Left lung (tissue), 10 donors: ENCODE results near the gene NDUFAF2. TPM values are rescaled to one million over a fixed set of nuclear protein-coding genes. Genes with fewer than 3 reads are reported as not detected.
A peak's percentile ranks its signal among the peaks of the same experiment; 100 is the strongest.

ENCODE experiments used
- ATAC-seq: fragments of 200-7000 bp; cut with Tn5 transposase; one replicate; pipeline ENCODE4 v1.9.1; 2020; ENCODE audit warnings: moderate library complexity
- DNase-seq, 4 donors: peaks; one replicate each; pipeline ENCODE4 v3.0.0-alpha.2; 2013 to 2020
- H3K27ac ChIP-seq, 2 donors: fragments of 200-600 bp; sonication (generic) in 1 of 2; one replicate each; pipeline versions ENCODE4 v1.5.0 to v1.8.0; 2020 to 2021
- H3K27me3 ChIP-seq, 2 donors: fragments of 200-600 bp; sonication (generic) in 1 of 2; one replicate each; pipeline versions ENCODE4 v1.5.0 to v1.8.0; 2020 to 2021
- H3K36me3 ChIP-seq, 2 donors: fragments of 200-600 bp; sonication (generic) in 1 of 2; one replicate each; pipeline versions ENCODE4 v1.5.0 to v1.8.0; 2020 to 2021
- H3K4me1 ChIP-seq, 2 donors: fragments of 200-600 bp; one replicate each; pipeline ENCODE4 v1.8.0; 2021
- H3K4me3 ChIP-seq, 2 donors: fragments of 200-600 bp; sonication (generic) in 1 of 2; one replicate each; pipeline versions ENCODE4 v1.5.0 to v1.8.0; 2020 to 2021; ENCODE audit warnings: mild to moderate bottlenecking in 1 of 2
- H3K9me3 ChIP-seq, 2 donors: fragments of 200-600 bp; sonication (generic) in 1 of 2; one replicate each; pipeline versions ENCODE4 v1.5.0 to v1.8.0; 2020 to 2021
- intact Hi-C, 2 donors: fragments of 100-400 bp; cut with DNase I; formaldehyde crosslinking; loops; one replicate each; pipeline versions ENCODE4 v1.11.2 to v1.14.2; 2022
- polyA plus RNA-seq, 6 donors: library from polyadenylated mRNA; unstranded; fragments of 120-200 nt; gene quantifications; one replicate each; pipeline ENCODE4 v1.2.1, GENCODE V29; 2013; ENCODE audit not compliant: insufficient read length in 6 of 6
- total RNA-seq, 2 donors: library from RNA; stranded (reverse); fragmentation: NEBNext Ultra II Directional; extraction: Animal tissue kit (Norgen Biotek cat#: 25700); gene quantifications; one replicate each; pipeline ENCODE4 v1.2.1, GENCODE V29; 2021
- TF ChIP-seq, protein P1 (sequence below), 2 donors: fragments of 200-600 bp; sonication (generic) in 1 of 2; IDR thresholded peaks; one replicate each; pipeline versions ENCODE4 v1.5.0 to v1.8.0; 2021; ENCODE audit warnings: antibody characterized with exemption in 2 of 2
- donor health status: DM: no; HTN: yes; CAD: no.
- donor health status: DM: no; HTN: no; CAD: no.

The NDUFAF2 gene
- total and polyA plus RNA-seq, 8 donors: 18.4 to 32.7 (median 28.6) TPM

GRCh38 chr5:61051267-61051666 lies 106.3 kb downstream of the NDUFAF2 start:
- no peaks in the 10 kb centered on the region for H3K36me3 ChIP-seq
- DNase-seq (no peak), ATAC-seq (peak; percentile 19)
- H3K27me3 ChIP-seq: no peaks in the 10 kb centered on the region
- no peaks in the 10 kb centered on the region for H3K9me3 ChIP-seq
- H3K4me1 ChIP-seq: peaks cover 0 to 5% of the 10 kb centered on the region in 2 donors
- H3K4me3 ChIP-seq: no peak overlapping the region
- TF ChIP-seq, protein P1, sequence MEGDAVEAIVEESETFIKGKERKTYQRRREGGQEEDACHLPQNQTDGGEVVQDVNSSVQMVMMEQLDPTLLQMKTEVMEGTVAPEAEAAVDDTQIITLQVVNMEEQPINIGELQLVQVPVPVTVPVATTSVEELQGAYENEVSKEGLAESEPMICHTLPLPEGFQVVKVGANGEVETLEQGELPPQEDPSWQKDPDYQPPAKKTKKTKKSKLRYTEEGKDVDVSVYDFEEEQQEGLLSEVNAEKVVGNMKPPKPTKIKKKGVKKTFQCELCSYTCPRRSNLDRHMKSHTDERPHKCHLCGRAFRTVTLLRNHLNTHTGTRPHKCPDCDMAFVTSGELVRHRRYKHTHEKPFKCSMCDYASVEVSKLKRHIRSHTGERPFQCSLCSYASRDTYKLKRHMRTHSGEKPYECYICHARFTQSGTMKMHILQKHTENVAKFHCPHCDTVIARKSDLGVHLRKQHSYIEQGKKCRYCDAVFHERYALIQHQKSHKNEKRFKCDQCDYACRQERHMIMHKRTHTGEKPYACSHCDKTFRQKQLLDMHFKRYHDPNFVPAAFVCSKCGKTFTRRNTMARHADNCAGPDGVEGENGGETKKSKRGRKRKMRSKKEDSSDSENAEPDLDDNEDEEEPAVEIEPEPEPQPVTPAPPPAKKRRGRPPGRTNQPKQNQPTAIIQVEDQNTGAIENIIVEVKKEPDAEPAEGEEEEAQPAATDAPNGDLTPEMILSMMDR (IDR thresholded peaks at IDR 0.05): no peak
- intact Hi-C loops: loop anchor here in 1 of 2 donors (10.0 kb wide), 2 partner anchors 604 to 884 kb away; no protein-coding TSS in a partner anchor
- H3K27ac ChIP-seq: no peak overlapping the region

DNA sequence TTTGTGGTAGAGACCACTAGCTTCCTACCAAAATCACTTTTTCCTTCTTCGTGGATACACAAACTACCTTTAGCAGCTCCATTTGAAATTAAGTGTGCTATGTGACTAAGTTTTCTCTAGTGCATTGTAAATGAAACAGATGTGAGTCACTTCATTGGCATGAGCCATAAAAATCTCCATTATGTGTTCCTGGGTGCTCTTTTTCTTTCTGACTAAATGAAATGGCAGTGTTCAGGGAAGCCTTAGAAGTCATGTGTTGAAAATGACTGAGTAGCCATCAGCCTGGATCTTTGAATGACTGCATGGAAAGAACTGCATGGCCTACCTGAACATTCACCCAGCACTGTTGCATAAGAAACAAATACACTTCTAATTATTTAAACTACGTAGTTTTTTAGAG lies 107.9 kb downstream of the NDUFAF2 start:
- TF ChIP-seq, protein P1 (IDR thresholded peaks at IDR 0.05): no peak
- Histone ChIP-seq H3K4me3 (no peak overlapping the region), H3K36me3 (no peaks in the 10 kb centered on the region), H3K4me1 (peaks cover 0 to 5% of the 10 kb centered on the region in 2 donors), H3K27me3 (no peaks in the 10 kb centered on the region), H3K27ac (no peak overlapping the region), H3K9me3 (no peaks in the 10 kb centered on the region)
- DNase-seq: no peak
- intact Hi-C loops: loop anchor here in 1 of 2 donors (10.0 kb wide), 2 partner anchors 602 to 882 kb away; no protein-coding TSS in a partner anchor
- ATAC-seq: peak; percentile 79

DNA sequence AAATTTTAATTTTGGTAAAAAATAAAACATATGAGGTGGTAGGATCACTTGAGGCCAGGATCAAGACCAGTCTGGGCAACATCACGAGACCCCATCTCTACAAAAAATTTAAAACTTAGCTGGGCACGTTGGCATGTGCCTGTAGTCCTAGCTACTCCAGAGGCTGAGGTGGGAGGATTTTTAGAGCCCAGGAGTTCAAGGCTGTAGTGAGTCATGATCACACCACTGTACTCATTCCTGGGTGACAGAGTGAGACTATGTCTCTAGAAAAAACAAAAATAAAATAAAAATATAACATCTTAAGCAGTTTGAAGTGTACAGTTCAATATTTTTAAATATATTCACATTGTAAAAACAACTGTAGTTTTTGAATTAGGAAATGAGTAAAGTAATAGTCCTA lies 108.9 kb downstream of the NDUFAF2 start:
- Histone ChIP-seq H3K4me1 (peaks cover 0 to 5% of the 10 kb centered on the region in 2 donors), H3K36me3 (no peaks in the 10 kb centered on the region), H3K27me3 (no peaks in the 10 kb centered on the region), H3K27ac (no peak overlapping the region), H3K9me3 (no peaks in the 10 kb centered on the region), H3K4me3 (no peak overlapping the region)
- TF ChIP-seq, protein P1 (IDR thresholded peaks at IDR 0.05): no peak
- DNase-seq: no peak
- intact Hi-C loops: loop anchor here in 1 of 2 donors (10.0 kb wide), 2 partner anchors 601 to 881 kb away; no protein-coding TSS in a partner anchor
- ATAC-seq: no peak

DNA sequence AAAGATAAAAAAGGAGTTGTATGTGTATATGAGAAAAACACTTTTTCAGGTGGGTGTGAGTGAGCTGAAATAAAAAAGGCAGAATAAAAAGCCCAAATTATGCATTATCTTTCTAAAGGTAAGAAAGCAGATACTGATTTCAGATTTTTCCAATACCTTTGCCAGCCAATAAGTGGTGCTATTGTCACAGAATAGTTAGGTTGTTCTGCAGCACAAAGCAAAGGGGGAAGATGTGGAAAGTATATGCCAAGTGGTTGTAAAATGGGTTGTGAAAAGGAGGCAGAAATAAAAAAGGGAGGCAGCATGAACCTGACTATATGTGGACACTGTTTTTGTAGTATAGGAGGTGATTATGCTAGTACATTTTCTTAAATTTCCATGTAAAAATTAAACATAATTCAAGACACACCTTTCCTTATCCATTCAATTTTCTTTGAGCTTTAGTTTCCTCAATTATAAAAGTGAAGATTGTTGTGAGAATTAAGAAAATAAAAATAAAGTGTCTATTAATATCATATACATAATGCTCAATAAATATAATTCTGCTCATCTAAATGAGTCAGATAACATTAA lies 110.5 kb downstream of the NDUFAF2 start:
- peak in 2 of 4 donors; percentile 27 to 44 for DNase-seq
- intact Hi-C loops: loop anchor here in 1 of 2 donors (10.0 kb wide), 2 partner anchors 599 to 879 kb away; no protein-coding TSS in a partner anchor
- H3K27ac ChIP-seq: no peak overlapping the region
- no peaks in the 10 kb centered on the region for H3K27me3 ChIP-seq
- TF ChIP-seq, protein P1 (IDR thresholded peaks at IDR 0.05): peak; percentile 52 to 54
- no peaks in the 10 kb centered on the region for H3K36me3 ChIP-seq
- no peaks in the 10 kb centered on the region for H3K9me3 ChIP-seq
- H3K4me3 ChIP-seq: no peak overlapping the region
- peak; percentile 78 for ATAC-seq
- H3K4me1 ChIP-seq: peaks cover 0 to 5% of the 10 kb centered on the region in 2 donors

- H3K27ac ChIP-seq: no peak overlapping the region
- no peak for ATAC-seq
- intact Hi-C loops: loop anchor here in 1 of 2 donors (10.0 kb wide), 2 partner anchors 595 to 875 kb away; no protein-coding TSS in a partner anchor
- H3K4me1 ChIP-seq: no peaks in the 10 kb centered on the region
- peaks cover 0 to 2% of the 10 kb centered on the region in 2 donors for H3K9me3 ChIP-seq
- H3K36me3 ChIP-seq: no peaks in the 10 kb centered on the region
- no peak for DNase-seq
- H3K4me3 ChIP-seq: no peak overlapping the region
- TF ChIP-seq, protein P1 (IDR thresholded peaks at IDR 0.05): no peak
- H3K27me3 ChIP-seq: no peaks in the 10 kb centered on the region
These were observed 114.5 kb downstream of the NDUFAF2 start for GRCh38 chr5:61059499-61059898.
